ENCODE results near the gene SIRT4.
A peak's percentile ranks its signal among the peaks of the same experiment; 100 is the strongest.

The SIRT4 gene

DNA sequence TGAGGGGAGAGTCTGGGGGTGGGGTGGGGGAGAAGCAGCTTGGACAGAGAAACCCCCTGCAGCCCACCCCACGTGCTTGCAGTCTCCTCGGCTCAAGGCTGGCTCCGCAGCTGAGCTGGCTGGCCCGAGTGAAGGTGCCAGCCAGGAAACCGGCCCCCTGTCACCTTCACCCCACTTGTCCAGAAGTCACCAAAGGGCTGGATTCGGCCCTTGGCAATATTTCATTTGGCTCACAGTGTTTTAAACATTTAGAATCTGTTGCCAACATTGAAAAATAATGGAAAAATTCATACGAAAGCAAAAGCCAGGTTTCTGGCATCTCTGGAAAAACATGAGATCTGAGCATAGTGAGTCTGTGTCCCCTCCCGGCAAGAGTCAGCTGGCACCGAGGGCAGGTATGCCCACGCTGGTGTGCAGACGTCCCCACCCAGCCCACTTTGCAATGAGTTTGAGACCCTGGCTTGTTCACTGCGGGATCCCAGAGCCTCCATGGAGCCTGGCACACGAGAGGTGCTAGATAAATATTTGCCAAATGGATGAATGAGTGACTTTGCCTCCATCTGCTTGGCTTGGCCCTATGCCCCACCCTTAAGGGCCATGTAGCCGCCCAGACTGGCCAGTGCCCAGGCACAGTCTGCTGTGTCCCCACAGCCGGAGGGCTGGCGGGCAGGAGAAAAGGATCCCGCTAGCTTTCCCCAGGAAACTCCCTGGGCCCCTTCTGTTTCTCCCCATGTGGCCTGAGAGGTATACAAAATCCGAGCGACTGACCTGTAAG lies 48.6 kb downstream of the SIRT4 start:
- H3K4me3 ChIP-seq (ENCODE audit: low read depth, low read length), result no peak overlapping the region
- TF ChIP-seq CTCF (IDR thresholded peaks at IDR 0.05; ENCODE audit: borderline replicate concordance, insufficient read depth, low read depth, low read length), result no peak

DNA sequence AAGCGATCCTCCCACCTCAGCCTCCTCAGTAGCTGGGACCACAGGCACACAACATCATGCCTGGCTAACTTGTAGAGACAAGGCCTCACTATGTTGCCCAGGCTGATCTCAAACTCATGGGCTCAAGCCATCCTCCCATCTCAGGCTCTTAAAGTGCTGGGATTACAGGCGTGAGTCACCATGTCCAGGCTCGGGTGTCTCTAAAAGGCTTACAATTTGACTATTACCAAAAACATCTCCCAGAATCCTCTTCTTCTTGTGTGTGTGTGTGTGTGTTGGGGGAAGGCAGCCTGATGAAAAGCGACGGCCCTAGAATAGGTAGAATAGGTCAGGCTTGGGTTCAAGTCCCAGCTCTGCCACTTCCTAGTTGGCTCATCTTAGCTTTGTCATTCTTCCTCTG lies 50.0 kb downstream of the SIRT4 start:
- no peak for TF ChIP-seq CTCF (IDR thresholded peaks at IDR 0.05; ENCODE audit: borderline replicate concordance, insufficient read depth, low read depth, low read length)
- no peak overlapping the region for H3K4me3 ChIP-seq (ENCODE audit: low read depth, low read length)

GRCh38 chr12:120353136-120353535 lies 51.0 kb downstream of the SIRT4 start:
- no peak for TF ChIP-seq CTCF (IDR thresholded peaks at IDR 0.05; ENCODE audit: borderline replicate concordance, insufficient read depth, low read depth, low read length)
- H3K4me3 ChIP-seq (ENCODE audit: low read depth, low read length), result no peak overlapping the region

DNA sequence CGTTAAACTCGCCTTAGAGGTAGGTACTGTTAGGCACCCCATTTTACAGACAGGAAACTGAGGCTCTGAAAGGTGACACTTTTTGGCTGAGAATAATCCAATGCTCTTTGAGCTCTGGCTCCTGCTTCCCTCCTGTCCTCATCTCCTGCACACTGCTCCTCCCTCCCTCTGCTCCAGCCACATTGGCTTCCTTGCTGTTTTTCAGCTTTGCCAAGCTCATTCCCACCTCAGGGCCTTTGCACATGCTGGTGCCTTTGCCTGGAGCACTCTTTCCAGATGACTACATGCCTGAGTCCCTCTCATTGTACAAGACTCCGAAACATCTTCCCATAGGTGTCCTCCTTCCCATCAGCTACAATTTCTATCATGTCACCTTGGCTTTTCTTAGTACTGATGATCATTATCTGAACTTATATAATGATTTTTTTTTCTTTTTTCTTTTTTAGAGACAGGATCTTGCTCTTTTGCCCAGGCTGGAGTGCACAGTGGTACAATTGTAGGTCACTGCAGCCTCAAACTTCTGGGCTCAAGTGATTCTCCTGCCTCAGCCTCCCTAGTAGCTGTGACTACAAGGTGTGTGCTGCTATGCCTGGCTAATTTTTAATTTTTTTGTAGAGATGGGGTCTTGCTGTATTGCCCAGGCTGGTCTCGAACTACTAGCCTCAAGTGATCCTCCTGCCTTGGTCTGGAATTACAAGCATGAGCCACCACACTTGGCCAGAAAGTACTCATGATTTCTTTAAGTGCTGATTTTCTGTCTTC lies 51.6 kb downstream of the SIRT4 start:
- no peak for TF ChIP-seq CTCF (IDR thresholded peaks at IDR 0.05; ENCODE audit: borderline replicate concordance, insufficient read depth, low read depth, low read length)

DNA sequence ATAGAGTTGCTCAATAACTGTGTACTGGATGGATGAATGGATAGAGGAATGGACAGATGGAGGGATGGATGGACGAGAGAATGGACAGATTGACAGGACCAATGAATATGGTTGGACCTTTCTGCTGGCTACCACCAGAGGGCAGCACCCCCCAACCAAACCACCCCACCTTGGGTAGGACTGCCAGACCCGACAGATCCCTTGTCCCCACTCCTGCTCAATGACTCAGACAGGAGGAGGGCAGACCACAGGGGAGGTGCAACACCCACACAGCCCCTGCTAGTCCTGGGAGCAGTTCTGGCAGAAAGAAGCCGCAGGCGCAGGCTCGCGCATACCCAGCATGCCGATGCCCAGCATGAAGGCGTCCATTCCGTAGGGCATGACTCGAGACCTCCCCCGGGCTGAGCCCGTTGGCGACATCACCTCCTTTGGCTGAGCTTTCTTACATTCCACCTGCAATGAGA lies 54.5 kb downstream of the SIRT4 start:
- H3K4me3 ChIP-seq (ENCODE audit: low read depth, low read length), result no peak overlapping the region
- TF ChIP-seq CTCF (IDR thresholded peaks at IDR 0.05; ENCODE audit: borderline replicate concordance, insufficient read depth, low read depth, low read length), result peak; percentile 90

More for the DNA sequence above, 51.6 kb downstream of the SIRT4 start:
- H3K4me3 ChIP-seq (ENCODE audit: low read depth, low read length), result no peak overlapping the region

- no peak overlapping the region for H3K4me3 ChIP-seq (ENCODE audit: low read depth, low read length)
- TF ChIP-seq CTCF (IDR thresholded peaks at IDR 0.05; ENCODE audit: borderline replicate concordance, insufficient read depth, low read depth, low read length), result no peak
Observed at GRCh38 chr12:120357104-120357503, 55.0 kb downstream of the SIRT4 start.
